SK-N-SH treated with all-trans-retinoic acid at 6 μM for 48 hours (cell line): Measurements from ENCODE around the gene OR7C1.

Experiments
- RARB ChIP-seq: fragments of 250-450 bp; sonication (Bioruptor Pico); IDR thresholded peaks from 2 replicates; pipeline ENCODE4 v1.8.0; 2021; ENCODE audit warnings: mild to moderate bottlenecking, moderate library complexity
- TOX ChIP-seq: fragments of 250-450 bp; sonication (Bioruptor Pico); IDR thresholded peaks from 2 replicates; pipeline ENCODE4 v1.8.0; 2021; ENCODE audit warnings: mild to moderate bottlenecking, moderate library complexity, borderline replicate concordance
- ZFP30 ChIP-seq: fragments of 450-650 bp; formaldehyde crosslinking; IDR thresholded peaks from 2 replicates; pipeline ENCODE4 v1.5.0; 2022; ENCODE audit warnings: mild to moderate bottlenecking, moderate library complexity
- TF ChIP-seq, protein P1 (sequence below): fragments of 250-450 bp; sonication (Bioruptor Pico); IDR thresholded peaks from 2 replicates; pipeline ENCODE4 v1.8.0; 2020; ENCODE audit warnings: mild to moderate bottlenecking, moderate library complexity, borderline replicate concordance

DNA sequence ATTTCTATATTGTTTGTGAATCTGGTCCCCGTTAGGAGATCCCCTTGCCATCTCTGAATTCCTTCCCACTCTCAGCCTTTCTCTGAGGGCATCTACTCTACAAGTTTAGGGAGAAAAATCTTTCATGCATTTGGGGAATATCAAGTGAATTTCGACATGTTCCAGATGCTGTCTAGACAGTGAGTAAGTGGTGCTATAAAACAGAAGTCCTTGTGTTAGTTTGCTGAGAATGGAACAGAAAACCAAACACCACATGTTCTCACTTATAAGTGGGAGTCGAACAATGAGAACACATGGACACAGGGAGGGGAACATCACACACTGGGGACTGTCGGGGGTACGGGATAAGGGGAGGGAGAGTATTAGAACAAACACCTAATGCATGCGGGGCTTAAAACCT lies 8.6 kb upstream of the OR7C1 start:
- no peak for TF ChIP-seq ZFP30 (CRISPR knock-in tag)
- TF ChIP-seq, protein P1, sequence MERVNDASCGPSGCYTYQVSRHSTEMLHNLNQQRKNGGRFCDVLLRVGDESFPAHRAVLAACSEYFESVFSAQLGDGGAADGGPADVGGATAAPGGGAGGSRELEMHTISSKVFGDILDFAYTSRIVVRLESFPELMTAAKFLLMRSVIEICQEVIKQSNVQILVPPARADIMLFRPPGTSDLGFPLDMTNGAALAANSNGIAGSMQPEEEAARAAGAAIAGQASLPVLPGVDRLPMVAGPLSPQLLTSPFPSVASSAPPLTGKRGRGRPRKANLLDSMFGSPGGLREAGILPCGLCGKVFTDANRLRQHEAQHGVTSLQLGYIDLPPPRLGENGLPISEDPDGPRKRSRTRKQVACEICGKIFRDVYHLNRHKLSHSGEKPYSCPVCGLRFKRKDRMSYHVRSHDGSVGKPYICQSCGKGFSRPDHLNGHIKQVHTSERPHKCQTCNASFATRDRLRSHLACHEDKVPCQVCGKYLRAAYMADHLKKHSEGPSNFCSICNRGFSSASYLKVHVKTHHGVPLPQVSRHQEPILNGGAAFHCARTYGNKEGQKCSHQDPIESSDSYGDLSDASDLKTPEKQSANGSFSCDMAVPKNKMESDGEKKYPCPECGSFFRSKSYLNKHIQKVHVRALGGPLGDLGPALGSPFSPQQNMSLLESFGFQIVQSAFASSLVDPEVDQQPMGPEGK (CRISPR knock-in tag) = no peak
- no peak for TF ChIP-seq RARB (CRISPR knock-in tag)
- TF ChIP-seq TOX = no peak
